ENCODE data around the gene FXR2.

DNA sequence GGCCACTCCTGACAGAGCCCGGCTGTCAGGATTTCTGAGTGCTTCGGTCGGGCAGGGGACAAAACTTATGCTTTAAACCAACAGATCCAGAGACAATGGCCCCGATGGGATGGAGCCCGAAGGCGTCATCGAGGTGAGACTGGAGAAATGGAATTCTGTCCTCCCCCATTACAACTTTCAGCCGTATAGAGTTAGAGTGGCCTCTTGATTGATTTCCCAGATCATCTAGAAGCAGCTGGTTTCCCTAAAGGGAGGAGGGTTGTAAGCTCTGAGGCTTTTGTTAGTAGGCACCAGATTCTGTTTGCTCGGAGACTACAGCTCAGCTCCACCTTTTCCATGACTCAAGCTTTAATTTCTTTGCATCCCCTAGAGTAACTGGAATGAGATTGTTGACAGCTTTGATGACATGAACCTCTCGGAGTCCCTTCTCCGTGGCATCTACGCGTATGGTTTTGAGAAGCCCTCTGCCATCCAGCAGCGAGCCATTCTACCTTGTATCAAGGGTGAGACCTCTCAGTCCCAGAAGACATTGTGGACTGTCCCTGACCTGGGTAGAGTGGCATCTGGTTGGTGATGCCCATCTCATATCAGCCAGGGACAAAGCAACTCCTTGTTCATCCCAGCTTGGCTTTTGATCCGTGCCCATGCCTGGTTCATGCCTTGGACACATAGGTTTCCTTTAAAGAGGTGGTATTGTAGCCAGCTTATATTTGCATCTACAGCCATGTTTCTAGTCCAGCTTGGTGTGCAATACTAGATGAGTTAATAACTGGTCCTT is 40.3 kb downstream of the FXR2 start:
- no peak for TF ChIP-seq EZH2phosphoT487 (conservative IDR thresholded peaks at IDR 0.05; ENCODE audit: low read length)
- TF ChIP-seq, protein P1, sequence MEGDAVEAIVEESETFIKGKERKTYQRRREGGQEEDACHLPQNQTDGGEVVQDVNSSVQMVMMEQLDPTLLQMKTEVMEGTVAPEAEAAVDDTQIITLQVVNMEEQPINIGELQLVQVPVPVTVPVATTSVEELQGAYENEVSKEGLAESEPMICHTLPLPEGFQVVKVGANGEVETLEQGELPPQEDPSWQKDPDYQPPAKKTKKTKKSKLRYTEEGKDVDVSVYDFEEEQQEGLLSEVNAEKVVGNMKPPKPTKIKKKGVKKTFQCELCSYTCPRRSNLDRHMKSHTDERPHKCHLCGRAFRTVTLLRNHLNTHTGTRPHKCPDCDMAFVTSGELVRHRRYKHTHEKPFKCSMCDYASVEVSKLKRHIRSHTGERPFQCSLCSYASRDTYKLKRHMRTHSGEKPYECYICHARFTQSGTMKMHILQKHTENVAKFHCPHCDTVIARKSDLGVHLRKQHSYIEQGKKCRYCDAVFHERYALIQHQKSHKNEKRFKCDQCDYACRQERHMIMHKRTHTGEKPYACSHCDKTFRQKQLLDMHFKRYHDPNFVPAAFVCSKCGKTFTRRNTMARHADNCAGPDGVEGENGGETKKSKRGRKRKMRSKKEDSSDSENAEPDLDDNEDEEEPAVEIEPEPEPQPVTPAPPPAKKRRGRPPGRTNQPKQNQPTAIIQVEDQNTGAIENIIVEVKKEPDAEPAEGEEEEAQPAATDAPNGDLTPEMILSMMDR (IDR thresholded peaks at IDR 0.05; ENCODE audit: insufficient read depth, low read length, poor library complexity, severe bottlenecking), result no peak
